NB4 (cell line): ENCODE measurements around the gene PCARE.

Source experiments
- CTCF ChIP-seq: IDR thresholded peaks from one replicate; pipeline ENCODE4 v1.5.1; 2012; ENCODE audit warnings: low read depth, low read length
- POLR2A ChIP-seq: IDR thresholded peaks from 2 replicates; pipeline ENCODE4 v1.6.1; 2011; ENCODE audit warnings: mild to moderate bottlenecking; ENCODE audit not compliant: insufficient read length; ENCODE audit errors: extremely low read depth

DNA sequence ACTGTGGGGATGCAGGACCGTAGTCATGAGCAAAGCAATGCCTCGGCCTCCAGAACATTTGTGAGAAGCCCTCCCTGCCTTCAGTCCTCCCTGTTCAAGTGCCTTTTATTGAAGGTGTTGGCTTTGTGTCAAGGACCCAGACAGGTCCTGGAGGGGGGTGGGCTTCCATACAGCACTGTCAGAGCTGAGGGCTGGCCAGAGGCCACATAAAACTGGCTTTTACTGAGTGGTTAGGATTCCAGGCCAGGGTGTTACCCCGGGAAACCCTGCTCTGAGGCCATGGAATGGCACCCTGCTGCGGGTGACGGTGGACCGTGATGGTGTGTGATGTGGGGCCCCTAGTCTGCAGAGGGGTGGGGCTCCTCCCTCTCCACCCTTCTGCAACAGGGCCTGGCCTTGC lies 51.6 kb downstream of the PCARE start:
- no peak for TF ChIP-seq CTCF
- TF ChIP-seq POLR2A = no peak
